Esophagus (tissue), 2 donors: Measurements from ENCODE around the gene SLC39A6. TPM values are rescaled to one million over a fixed set of nuclear protein-coding genes. Genes with fewer than 3 reads are reported as not detected.
"Not testable (repeated sequence)": the region's sequence is repeated elsewhere in the genome, so short reads cannot be mapped to it uniquely, and the experiment has no call there.

ENCODE experiments used
- H3K27ac ChIP-seq, 2 donors: one replicate each; pipeline ENCODE4 v1.5.1; 2013; ENCODE audit warnings: low read depth in 2 of 2, mild to moderate bottlenecking in 2 of 2, inconsistent platforms in 1 of 2, low read length in 1 of 2, moderate library complexity in 1 of 2
- H3K27me3 ChIP-seq, 2 donors: one replicate each; pipeline ENCODE4 v1.6.1; 2013; ENCODE audit warnings: low read length in 2 of 2, control low read depth in 1 of 2, mild to moderate bottlenecking in 1 of 2; ENCODE audit not compliant: insufficient read depth in 2 of 2, control insufficient read depth in 1 of 2
- H3K36me3 ChIP-seq, 2 donors: one replicate each; pipeline ENCODE4 v1.6.1; 2013; ENCODE audit warnings: low read length in 1 of 2; ENCODE audit not compliant: control insufficient read depth in 2 of 2, insufficient read depth in 2 of 2
- H3K4me1 ChIP-seq, 2 donors: one replicate each; pipeline ENCODE4 v1.6.1; 2013; ENCODE audit warnings: low read length in 1 of 2; ENCODE audit not compliant: control insufficient read depth in 2 of 2, insufficient read depth in 2 of 2
- H3K4me3 ChIP-seq, 2 donors: one replicate each; pipeline ENCODE4 v1.5.1; 2013; ENCODE audit warnings: low read length in 2 of 2, mild to moderate bottlenecking in 2 of 2, low read depth in 1 of 2, moderate library complexity in 1 of 2
- H3K9me3 ChIP-seq, 2 donors: one replicate each; pipeline ENCODE4 v1.6.1; 2013; ENCODE audit warnings: mild to moderate bottlenecking in 2 of 2, low read depth in 1 of 2, low read length in 1 of 2, moderate library complexity in 1 of 2; ENCODE audit not compliant: control insufficient read depth in 2 of 2, insufficient read depth in 1 of 2
- WGBS, 2 donors: extraction: QIAGEN DNeasy Blood & Tissue Kit; methylation state at CpG; one replicate each; pipeline ENCODE4 v1.1.7; 2013; 5-methylcytosine and 5-hydroxymethylcytosine counted together
- polyA plus RNA-seq, 2 donors: library from polyadenylated mRNA; stranded (reverse); fragments of 200-250 nt; gene quantifications; one replicate each; pipeline ENCODE4 v1.2.3, GENCODE V29; 2013
- donor health status: healthy with polysubstance abuse.
- donor health status: Bipolar disorder and iron deficiency.

The SLC39A6 gene
- polyA plus RNA-seq, 2 donors: 2.8 to 11.9 TPM

GRCh38 chr18:36089001-36089400 lies 40.1 kb downstream of the SLC39A6 start:
- H3K36me3 ChIP-seq: no peaks in the 10 kb centered on the region
- H3K9me3 ChIP-seq: no peaks in the 10 kb centered on the region
- no peaks in the 10 kb centered on the region for H3K27me3 ChIP-seq
- H3K27ac ChIP-seq: no peak overlapping the region
- H3K4me1 ChIP-seq: no peaks in the 10 kb centered on the region
- 73 to 74% methylated on average over 6 of the region's 6 CpGs for WGBS, 2 donors
- no peak overlapping the region for H3K4me3 ChIP-seq

GRCh38 chr18:36088256-36088655 lies 40.9 kb downstream of the SLC39A6 start:
- 65 to 68% methylated on average over 2 of the region's 2 CpGs for WGBS, 2 donors
- Histone ChIP-seq H3K9me3 (no peaks in the 10 kb centered on the region), H3K36me3 (no peaks in the 10 kb centered on the region), H3K4me3 (no peak overlapping the region), H3K27me3 (no peaks in the 10 kb centered on the region), H3K27ac (no peak overlapping the region), H3K4me1 (no peaks in the 10 kb centered on the region)

- 82% methylated on average over 8 of the region's 8 CpGs for WGBS, 2 donors
Measured at GRCh38 chr18:36086186-36086585, 43.0 kb downstream of the SLC39A6 start.

GRCh38 chr18:36085195-36085594 lies 43.9 kb downstream of the SLC39A6 start:
- Histone ChIP-seq H3K27ac (no peak overlapping the region), H3K9me3 (no peaks in the 10 kb centered on the region), H3K27me3 (no peaks in the 10 kb centered on the region), H3K4me1 (no peaks in the 10 kb centered on the region), H3K36me3 (no peaks in the 10 kb centered on the region), H3K4me3 (no peak overlapping the region)
- 75 to 88% methylated on average over 4 of the region's 4 CpGs for WGBS, 2 donors

More at GRCh38 chr18:36086186-36086585, 43.0 kb downstream of the SLC39A6 start:
- H3K4me3 ChIP-seq: no peak overlapping the region
- H3K36me3 ChIP-seq: no peaks in the 10 kb centered on the region
- H3K27me3 ChIP-seq: no peaks in the 10 kb centered on the region
- H3K9me3 ChIP-seq: no peaks in the 10 kb centered on the region
- H3K4me1 ChIP-seq: no peaks in the 10 kb centered on the region
- no peak overlapping the region for H3K27ac ChIP-seq

- 66 to 71% methylated on average over 2 of the region's 2 CpGs for WGBS, 2 donors
- Histone ChIP-seq H3K9me3 (peaks cover 0 to 4% of the 10 kb centered on the region in 2 donors), H3K36me3 (no peaks in the 10 kb centered on the region), H3K4me1 (no peaks in the 10 kb centered on the region), H3K27ac (no peak overlapping the region), H3K4me3 (no peak overlapping the region), H3K27me3 (no peaks in the 10 kb centered on the region)
Measured at GRCh38 chr18:36083729-36084128, 45.4 kb downstream of the SLC39A6 start.

GRCh38 chr18:36081118-36081517 lies 48.0 kb downstream of the SLC39A6 start:
- H3K4me1 ChIP-seq, H3K27ac ChIP-seq, H3K9me3 ChIP-seq, H3K4me3 ChIP-seq, H3K36me3 ChIP-seq, H3K27me3 ChIP-seq: not testable (repeated sequence)
- WGBS, 2 donors: 89 to 93% methylated on average over 2 of the region's 2 CpGs

GRCh38 chr18:36078751-36079529 lies 50.2 kb downstream of the SLC39A6 start:
- no peaks in the 10 kb centered on the region for H3K4me1 ChIP-seq
- 82 to 85% methylated on average over 6 of the region's 6 CpGs for WGBS, 2 donors
- peaks cover 0 to 4% of the 10 kb centered on the region in 2 donors for H3K9me3 ChIP-seq
- no peaks in the 10 kb centered on the region for H3K36me3 ChIP-seq
- H3K27me3 ChIP-seq: no peaks in the 10 kb centered on the region
- no peak overlapping the region for H3K4me3 ChIP-seq
- H3K27ac ChIP-seq: no peak overlapping the region

- H3K27ac ChIP-seq, H3K27me3 ChIP-seq, H3K36me3 ChIP-seq, H3K4me3 ChIP-seq, H3K4me1 ChIP-seq, H3K9me3 ChIP-seq: not testable (repeated sequence)
- WGBS, 2 donors: 93 to 98% methylated on average over 3 to 25 of the region's 27 CpGs
Measured at GRCh38 chr18:36077764-36078163, 51.4 kb downstream of the SLC39A6 start.

- no peaks in the 10 kb centered on the region for H3K4me1 ChIP-seq
- no peaks in the 10 kb centered on the region for H3K36me3 ChIP-seq
- H3K27me3 ChIP-seq: no peaks in the 10 kb centered on the region
- 61 to 67% methylated on average over 6 of the region's 6 CpGs for WGBS, 2 donors
- no peak overlapping the region for H3K27ac ChIP-seq
- no peak overlapping the region for H3K4me3 ChIP-seq
- peaks cover 0 to 4% of the 10 kb centered on the region in 2 donors for H3K9me3 ChIP-seq
Measured at GRCh38 chr18:36075862-36076587, 53.1 kb downstream of the SLC39A6 start.
